DMS 273 treated with DMSO at 0.1 percent for 48 hours (cell line): Measurements from ENCODE around the gene ATP8B4.

Source experiments
- DNase-seq: peaks from one replicate; lab custom pipeline; 2025; lab: John Stamatoyannopoulos, UW

The ATP8B4 gene

DNA sequence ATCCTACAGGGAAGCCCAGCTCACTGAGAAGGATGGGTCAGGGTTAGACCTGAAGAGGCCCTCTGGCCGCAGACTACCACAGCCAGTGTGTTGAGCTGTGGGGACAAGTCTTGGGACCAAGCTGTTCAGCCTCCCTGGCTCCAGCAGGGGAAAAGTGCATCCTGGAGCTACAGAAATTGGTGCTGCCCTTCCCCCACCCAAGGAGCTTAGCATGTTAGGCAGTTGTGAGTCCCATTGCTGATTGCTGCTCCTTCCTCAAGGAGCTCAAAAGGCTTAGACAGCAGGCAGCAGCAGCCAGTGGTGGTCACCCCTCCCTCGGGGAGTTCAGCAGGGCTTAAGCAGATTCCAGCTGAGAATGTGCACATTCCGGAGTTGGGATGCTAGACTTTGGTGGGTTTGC is 165.6 kb downstream of the ATP8B4 start:
- no peak for DNase-seq

DNA sequence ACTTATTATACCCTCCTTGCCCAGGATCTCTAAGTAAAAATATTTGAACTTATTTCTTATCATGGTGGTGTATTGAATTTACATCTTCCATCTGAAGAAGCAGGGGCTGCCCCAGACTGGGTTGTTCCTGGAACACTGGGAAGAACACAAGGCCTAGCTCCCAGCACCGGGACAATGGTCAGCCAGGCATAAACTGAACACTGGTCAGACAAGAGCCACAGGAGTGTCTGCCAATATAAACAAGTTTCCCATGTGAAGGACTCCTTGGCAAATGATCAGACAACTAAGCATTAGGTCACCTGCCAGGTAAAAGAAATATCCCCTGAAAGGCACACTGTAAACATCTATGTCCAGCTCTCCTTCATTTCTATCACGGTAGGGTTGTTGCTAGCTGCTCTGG is 172.4 kb downstream of the ATP8B4 start:
- no peak for DNase-seq

DNA sequence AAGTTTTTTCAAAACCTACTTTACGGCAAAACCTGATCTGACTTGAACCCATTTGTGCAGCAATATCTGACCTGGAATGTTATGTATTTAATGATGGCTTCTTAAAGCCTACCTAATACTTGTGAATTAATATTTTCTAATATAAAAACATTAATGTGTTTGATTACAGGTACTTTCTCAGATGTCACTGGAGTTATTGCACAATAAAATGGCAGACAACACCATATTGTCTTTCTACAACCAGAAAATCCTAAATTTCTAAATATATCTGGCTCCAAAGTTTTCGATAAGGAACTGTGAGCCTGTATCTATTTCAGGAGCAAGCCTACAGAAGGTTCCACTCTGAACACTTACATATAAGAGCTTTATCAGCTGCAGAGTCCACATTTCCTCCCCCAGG is 184.5 kb downstream of the ATP8B4 start:
- DNase-seq = no peak

DNA sequence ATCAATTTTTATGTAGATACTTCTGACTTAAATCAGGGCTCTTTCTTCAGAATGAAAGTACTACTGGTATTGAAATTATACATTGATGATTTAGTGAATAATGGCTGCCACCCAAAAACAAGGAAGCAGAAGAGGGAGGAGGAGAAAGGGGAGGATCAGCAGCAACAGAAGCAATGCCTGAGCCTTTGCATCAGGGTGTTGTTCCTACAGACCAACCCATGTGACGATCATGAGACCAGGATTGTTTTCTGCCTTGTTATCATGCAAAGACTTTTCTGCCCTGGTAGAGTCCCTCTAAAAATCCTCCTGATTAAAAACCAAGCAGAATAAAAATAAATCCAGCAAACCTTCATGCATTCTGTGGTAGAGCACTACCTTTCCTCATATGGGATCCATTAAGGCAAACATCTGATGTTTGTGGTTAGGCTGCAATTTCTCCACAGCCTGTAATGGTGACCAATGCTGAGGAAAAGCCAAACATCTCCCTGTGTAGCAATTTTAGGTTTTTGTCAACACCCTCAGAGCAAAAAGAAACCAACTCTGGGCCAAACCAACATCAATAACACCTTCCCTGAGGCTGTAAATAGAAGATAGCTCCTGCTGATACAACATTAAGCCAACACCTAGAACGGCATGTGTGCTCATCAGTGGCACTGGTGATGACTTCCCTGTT is 191.7 kb downstream of the ATP8B4 start:
- no peak for DNase-seq

DNA sequence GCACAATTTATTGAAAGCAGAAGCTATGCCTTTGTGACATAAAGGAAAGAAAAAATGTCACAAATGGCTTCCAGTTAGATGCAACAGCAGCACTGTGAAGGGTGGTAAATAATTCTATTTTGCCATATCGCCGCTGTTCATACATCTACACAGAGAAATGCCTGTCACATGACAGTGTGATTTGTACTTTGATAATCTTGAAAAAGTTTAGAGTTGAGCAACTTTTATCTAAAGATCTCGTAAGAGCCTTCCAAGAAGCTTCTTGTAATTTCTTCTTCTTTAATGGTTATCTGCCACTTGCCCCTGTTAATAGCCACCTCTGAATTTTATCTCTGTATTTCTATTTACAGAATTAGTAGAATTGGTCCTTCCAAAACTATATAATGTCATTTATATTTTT is 192.3 kb downstream of the ATP8B4 start:
- DNase-seq = no peak

DNA sequence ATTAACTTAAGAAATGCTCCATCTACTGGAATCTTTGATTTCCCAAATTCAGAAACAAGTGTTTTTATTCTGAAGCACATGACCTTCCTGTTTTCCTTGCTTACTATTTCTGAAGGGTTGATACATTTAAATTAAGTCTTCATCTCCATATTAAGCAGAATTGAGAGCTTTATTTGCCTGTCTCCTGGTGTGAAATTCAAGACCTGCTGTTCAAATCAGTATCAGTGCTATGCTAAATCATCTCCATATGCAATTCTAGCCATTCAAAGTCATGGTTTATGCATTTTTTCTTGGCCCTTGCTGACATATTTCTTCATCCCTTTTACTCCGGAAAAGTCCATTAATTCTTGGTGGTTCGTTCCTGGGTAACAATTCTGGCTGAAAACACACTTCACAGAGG is 195.4 kb downstream of the ATP8B4 start:
- no peak for DNase-seq

DNA sequence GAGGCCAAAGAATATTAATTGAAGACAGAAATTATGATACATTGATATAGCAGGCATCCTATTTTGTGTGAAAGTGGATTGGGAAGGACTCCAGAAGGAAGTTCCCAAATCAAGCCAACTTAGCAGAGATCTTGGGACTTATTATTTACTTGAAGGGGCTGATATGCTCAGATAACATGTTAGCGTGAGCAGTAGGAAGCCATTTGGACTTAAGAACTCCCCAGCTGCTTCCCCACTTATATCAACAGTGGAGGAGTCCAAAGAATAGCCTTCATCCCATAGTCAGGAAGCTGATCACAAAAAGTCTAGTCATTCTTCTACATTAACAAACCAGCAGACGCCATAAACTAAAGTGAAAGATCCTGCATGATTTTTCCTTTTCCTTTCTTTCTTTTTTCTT is 200.0 kb downstream of the ATP8B4 start:
- DNase-seq = no peak

DNA sequence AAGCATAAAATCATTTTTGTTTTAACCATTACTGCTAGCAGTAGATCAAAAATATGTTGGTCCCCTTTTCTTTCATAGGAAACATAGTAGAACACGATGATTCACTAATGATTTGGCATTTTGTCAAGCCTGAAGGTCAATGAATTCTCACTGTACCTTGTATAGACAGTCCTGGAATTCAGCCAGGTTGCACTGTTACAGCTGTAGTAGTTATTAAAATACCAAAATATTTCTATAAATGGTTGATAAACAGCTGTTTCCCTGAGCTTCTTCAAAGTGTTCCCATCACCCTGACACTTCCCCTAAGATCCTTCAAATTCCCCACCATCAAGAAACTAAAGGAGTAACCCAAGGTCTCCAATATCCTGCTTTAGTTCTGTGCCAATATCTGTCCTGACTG is 200.9 kb downstream of the ATP8B4 start:
- no peak for DNase-seq

DNA sequence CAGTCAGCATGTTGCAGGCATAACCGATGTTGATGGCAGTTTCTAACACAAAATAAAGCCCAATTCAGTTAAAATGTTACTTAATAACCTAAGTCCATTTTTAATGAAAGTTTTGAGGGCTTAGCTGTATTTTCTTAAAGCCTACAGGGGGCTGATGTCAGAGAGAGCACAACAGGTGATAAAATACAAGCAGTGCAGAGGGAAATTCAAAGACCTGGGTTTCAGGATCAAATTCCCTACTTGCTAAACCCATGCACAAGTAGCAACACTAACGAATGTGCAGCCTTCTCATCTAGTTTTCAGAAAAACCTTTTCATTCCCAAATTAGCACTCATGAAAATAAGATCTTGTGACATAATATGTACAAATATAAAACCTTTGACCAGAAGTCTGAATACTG is 202.0 kb downstream of the ATP8B4 start:
- DNase-seq = no peak

DNA sequence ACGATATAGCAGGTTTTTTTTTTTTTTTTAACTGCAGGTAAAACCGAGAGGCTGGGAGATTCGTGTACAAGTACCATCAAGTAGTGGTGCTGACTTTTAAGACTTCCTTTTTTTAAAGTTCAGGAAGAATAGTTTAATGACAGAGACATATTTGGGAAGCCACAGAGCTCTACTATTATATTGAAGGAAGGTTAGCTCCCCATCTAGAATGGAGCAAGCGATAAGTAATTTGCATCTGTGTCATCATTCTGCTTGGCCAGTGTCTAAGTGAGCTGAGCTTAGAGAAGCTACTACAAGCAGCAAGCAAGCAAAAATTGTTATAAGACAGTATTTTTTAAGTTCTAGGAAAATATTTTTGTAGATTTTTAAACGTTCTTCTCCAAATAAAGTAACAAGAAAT is 203.2 kb downstream of the ATP8B4 start:
- DNase-seq = no peak

DNA sequence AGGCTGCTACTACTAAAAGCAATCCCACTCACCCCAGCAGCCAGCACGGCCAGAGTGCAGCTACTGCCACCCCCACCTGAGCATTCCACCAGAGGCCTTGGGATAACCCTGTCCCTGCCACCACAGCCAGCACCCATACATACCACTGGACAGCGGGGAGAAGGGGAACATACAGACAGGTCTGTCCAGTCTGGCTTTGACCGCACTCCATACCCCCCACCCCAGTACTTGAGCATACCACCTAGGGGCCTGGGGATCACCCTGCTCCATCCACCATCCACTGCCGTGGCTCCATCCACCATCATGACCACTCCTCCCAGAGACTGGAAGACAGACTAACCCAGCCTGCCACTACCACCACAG is 210.1 kb downstream of the ATP8B4 start:
- no peak for DNase-seq

DNA sequence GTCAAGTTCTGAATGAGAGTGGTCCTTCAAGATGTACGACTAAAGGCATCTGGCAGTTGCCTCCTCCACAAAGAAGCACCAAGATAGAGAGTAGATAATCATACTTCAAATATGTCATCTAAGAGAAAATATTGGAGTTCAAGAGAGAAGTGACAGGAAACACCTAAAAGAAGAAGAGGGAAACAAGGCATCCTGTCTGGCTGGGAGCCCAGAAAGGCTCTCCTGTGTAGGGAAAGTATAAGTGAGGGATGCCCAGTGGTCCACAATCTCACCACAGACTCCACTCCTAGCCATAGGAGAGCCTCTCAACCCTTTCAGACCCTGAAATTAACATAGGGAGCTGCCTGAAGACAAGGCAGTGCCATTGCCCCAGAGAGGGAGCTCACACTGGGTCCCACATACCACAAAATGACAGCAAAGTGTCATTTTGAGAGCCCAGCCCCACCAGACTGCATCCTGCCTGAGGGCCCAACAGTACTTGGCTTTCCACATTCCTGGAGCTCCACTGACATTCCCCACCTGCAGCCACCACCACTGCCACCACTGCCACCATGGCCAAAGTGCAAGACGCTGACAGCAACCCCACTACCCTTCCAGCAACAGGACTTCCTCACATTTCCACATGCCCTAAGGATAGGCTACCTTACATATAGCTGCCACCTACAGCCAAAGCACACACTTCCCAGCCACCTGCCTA is 210.6 kb downstream of the ATP8B4 start:
- DNase-seq = no peak

DNA sequence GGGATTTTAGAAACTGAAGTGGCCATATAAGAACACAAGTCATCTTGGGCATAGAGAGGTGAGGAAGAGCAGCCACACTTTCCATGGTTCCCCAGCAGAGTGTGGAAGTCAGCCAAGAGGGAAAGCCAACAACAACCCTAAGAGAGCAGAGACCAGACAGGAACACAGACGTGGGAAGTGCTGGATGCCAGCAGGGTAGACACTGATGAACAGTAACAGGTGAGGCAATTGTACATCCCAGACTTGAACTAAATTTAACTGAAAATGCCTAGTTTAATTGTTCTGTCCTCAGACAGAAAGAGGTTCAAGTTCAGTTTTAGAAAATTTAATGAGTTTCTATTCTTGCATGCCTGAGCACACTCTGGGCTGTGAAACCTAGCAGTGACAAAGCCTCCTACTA is 212.1 kb downstream of the ATP8B4 start:
- DNase-seq = no peak

DNA sequence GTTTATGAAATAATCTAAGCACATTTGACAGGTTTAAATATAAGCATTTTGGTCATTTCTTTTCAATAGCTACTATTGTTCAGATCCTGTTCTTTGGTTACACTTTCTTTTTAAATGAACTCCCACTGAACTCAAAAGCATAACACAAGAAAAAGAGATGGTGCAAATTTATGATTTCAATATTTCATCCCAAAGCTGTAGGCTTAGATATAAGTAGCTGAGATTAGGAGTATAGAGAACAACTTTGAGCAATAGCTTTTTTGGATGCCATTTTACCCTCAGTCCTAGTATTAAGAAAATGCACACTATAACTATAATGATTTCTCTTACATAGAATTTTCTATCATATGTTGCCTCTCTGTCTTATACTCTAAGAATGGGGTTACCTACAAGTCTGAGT is 213.8 kb downstream of the ATP8B4 start:
- no peak for DNase-seq

DNA sequence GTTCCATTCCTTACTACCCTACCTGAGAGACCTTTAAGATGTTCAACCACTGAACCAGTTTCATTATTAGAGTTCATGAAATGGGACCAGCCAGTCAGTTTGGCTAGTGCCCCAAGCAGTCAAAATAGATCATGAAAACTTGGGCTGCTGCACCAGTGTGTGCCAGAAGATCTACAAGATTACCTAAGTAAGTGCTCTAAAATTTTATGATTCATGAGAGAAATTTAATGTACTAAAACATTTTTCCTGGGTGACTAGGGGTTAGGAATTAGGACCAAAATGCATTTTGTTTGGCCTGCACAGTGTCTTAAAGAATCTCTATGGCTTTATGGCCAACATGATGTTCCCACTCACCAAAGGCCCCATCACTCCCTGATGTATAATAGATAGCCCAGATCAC is 214.7 kb downstream of the ATP8B4 start:
- no peak for DNase-seq

DNA sequence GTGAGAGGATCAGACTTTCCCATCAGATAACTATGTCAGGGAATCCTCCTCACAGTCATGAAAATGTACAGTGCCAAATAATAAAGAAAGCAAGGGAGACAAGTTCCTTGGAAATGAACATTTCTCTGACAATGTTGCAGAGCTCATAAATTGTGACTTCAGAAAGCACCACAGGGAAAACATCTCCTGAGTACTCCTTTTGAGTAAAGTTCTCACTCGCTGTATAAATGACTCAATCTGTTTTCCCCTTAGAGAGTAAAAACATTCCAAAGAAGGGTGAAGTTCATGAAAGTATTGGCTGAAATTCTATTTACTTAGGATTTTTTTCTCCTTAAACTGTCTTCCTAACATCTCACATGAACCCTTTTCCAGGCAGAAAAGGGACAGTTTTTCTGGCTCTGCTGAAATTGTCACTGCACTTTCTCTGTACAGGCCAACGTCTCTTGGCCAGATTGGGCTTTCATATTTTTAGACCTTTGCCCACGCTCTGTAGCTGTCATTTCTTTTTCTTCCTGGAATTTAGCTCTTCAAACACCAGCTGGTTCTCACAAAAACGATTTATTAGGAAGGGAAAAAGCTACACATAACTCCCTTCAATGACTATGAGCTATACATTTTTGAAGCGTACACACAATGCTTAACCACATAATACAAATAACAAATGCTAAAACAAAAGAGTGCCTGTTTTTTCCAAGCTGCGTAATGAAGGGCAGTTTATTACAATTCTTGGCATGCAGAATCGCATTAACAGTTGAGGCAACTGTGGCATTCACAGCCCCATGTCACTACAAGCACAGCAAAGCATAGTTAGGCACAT is 216.1 kb downstream of the ATP8B4 start:
- no peak for DNase-seq

DNA sequence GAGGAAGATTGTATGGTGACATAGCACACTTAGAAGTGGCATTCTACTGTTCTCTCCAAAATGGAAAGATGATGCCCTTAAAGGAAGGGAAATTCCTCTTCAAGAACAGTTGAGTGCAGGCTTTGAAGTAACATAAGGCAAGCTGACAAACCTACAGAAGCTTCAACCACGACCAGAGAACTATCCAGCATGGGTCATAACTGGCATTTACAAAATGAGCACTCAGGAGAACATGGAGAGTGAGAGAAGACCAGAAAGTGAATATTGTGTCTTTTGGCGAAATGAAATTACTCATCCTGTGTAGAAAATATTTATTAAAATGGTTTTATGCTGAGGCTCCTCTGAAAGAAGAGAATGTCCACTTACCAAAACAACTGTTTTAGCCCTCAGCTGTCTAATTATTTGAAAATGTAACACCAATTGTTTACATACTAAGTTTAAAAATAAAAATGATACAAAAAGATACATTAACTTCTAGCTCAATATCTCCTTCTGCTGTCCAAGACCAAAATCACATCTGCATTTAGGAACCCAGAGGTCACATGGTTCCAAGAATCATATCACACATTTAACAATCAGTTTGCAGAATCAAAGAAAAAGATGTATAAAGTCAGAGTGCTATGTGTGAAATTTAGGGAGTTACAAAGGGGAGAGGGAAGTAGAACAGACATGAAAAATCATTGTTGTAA is 216.9 kb downstream of the ATP8B4 start:
- no peak for DNase-seq

DNA sequence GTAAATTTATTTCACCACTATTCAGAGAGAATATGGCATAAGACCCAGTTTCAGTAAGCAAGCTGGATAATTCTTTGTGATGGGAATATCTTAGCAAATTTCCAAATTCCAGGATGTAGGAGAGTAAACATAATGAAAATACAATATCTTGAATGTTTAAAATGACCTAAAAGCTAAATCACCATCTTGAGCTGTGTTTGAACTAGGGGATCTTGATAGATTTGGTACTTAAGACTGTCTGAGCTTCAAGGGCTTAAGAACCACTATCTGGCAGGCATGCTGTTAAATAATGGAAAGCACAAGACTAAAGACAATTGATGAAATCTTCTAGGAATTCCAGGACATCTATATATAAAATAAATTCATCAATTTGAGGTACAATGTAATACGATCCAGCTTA is 217.7 kb downstream of the ATP8B4 start:
- no peak for DNase-seq

DNA sequence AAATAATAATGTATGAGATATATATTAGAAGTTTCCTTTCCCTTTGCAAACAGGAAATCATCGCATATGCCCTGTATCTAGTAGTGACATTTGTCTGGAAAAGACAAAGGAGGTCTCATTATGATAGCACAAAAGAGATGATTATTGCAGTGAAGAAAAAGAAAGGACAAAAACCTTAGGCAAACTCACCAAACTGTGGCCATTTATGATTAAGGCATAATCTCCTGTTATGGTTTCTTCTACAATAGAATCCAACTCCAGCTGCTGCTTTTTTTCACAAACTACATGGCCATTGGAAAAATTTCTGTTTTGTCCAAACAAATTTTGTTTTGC is 218.2 kb downstream of the ATP8B4 start:
- DNase-seq = no peak

DNA sequence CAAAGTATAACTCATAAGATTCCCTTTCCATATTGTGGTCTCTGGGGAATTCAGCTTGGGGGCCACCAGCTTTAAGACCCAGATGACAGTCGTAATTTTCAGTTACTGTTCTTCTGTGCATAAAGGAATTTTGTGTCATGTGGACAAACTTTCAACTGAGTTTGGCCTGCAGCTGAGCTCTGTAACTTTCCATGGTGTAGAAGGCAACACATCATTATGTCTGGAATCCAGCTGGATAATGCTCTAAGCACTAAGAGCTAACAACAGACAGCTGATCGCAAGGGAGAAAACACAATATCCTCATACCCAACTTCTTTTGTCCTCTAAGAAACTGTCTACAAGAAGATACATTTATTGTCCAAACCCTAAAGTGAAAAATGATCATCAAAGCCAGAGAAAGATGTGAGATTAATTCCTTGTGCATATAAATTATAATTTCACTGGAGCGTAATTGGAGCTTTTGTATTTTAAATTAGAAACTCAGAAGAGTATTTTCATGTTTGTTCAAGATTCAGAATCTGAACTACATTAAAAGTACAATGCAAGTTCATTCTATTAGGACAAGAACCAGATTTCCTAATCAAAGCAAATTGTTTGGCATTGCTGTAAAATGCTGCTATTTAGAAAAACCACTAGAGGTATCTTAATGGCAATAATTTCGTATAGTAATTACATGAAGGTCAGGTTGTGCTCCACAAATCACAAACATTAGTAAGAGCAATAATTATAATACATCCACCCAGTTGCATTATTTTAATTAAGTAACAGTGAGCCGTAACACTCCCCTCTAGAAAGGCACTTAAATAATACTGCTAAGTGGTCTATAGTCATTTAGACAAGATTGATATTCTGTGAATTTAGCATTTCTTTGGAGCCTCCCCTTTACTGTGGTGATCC is 218.8 kb downstream of the ATP8B4 start:
- DNase-seq = no peak

DNA sequence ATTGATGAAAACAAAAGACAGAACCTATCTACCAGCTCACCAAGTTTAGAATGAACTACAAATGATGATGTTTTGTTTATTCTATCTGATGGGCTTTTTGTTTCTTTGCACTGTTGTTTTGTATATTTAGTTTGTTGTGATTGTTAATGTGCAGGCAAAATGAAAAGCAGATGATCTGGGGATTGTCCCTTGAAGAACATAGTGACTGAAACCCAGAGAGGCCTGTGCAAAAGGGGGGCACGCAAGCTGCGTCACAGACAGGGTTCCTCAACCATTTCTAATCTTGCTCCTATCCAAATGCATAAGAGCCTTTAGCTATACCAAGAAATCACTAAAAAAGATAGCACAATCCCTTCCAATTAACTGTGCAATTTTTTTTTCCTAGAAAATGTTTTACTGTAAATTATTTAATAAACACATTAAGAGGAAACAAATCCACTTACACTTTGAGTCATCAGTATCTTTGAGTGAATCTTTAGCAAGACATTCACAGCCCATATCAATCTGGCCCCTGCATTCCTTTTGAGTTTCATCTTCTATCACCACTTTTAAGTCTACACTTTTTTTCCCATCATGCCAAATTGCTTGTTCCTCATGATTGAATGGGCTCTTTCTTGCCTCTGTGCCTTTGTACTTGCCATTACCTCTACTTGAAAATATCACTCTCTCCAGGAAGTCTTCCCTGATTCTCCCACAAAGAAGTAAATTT is 220.3 kb downstream of the ATP8B4 start:
- no peak for DNase-seq
